SK-N-SH (cell line): ENCODE measurements around the gene IMPACT.

Experiments
- GATA2 ChIP-seq: sonication (generic); formaldehyde crosslinking; IDR thresholded peaks from 2 replicates; pipeline ENCODE4 v1.5.0; 2020; ENCODE audit warnings: mild to moderate bottlenecking, missing genetic modification reagents
- TF ChIP-seq, protein P1 (sequence below): fragments of 200-600 bp; sonication (generic); IDR thresholded peaks from 2 replicates; pipeline ENCODE4 v1.6.1; 2017; ENCODE audit warnings: antibody characterized with exemption, mild to moderate bottlenecking, moderate library complexity

DNA sequence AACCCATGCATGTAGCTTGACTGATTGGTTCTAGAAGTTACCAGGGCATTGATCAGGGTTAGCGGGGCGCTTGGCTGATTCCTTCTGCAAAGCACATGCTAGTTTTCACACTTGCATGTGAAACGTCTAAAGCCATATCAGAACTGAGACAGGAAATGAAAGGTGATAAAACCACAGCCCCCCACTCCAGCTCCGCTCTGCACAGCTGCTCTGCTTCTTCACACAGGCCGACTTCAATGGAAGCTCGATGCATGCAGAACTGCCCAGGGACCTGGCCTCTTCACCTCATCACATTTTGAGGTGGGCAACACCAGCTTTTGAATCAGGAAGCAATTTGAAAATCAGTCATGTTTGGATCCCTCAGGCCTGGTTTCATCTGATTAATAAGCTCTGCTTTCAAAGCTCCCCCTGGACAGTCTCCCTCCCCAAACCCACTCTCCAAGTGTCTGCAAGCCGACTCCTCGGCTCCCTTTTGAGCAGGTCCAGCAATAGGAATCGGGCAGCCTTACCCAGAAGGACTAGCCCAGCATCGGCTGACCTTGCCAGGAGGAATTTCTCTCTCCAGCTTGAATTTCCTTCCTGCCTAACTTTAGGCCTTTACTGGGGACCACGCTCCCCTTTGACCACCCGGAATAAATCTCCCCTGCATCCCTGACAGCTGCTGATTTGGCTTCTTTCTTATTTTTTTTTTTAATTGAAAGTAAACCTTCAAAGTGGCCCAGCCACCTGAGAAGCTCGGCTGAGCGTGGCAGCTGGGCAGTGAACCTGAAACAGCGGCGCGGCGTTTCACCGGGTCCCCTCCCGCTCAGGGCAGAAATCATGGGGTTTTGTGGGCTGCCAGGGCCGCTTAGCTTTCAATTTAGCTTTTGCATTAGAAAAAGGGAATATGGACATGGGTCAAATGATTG, 65.7 kb downstream of the IMPACT start:
- TF ChIP-seq, protein P1, sequence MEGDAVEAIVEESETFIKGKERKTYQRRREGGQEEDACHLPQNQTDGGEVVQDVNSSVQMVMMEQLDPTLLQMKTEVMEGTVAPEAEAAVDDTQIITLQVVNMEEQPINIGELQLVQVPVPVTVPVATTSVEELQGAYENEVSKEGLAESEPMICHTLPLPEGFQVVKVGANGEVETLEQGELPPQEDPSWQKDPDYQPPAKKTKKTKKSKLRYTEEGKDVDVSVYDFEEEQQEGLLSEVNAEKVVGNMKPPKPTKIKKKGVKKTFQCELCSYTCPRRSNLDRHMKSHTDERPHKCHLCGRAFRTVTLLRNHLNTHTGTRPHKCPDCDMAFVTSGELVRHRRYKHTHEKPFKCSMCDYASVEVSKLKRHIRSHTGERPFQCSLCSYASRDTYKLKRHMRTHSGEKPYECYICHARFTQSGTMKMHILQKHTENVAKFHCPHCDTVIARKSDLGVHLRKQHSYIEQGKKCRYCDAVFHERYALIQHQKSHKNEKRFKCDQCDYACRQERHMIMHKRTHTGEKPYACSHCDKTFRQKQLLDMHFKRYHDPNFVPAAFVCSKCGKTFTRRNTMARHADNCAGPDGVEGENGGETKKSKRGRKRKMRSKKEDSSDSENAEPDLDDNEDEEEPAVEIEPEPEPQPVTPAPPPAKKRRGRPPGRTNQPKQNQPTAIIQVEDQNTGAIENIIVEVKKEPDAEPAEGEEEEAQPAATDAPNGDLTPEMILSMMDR = no peak
- TF ChIP-seq GATA2 = no peak
